GM12878 (cell line): Measurements from ENCODE around the gene BTBD7. TPM values are rescaled to one million over a fixed set of nuclear protein-coding genes. Genes with fewer than 3 reads are reported as not detected.

Experiments
- ATAC-seq: fragments of 200-7000 bp; cut with Tn5 transposase; 3 replicates; pipeline ENCODE4 v1.9.1; 2020; ENCODE audit warnings: mild to moderate bottlenecking, moderate library complexity
- BruUV-seq: library from RNA; stranded (reverse); fragments of 400-500 nt; replicated peaks from 2 replicates; lab custom pipeline; 2021; lab: Mats Ljungman, UMichigan
- CTCF ChIA-PET: fragments of 300-600 bp; sonication (Branson Sonifier 250); formaldehyde crosslinking; extraction: SDS; loops from one replicate; lab custom pipeline; 2021; ENCODE audit warnings: inconsistent platforms; lab: Yijun Ruan, JAX
- POLR2A ChIA-PET: fragments of 350-600 bp; formaldehyde crosslinking; extraction: SDS; loops from one replicate; lab custom pipeline; 2021; ENCODE audit warnings: inconsistent platforms; lab: Charles Lee
- RAD21 ChIA-PET: fragments of 300-600 bp; sonication (Branson Sonifier 250); formaldehyde crosslinking; loops from one replicate; lab custom pipeline; 2023; ENCODE audit warnings: antibody characterized with exemption; ENCODE audit not compliant: unreplicated experiment; lab: Charles Lee
- SMC1A ChIA-PET: fragments of 300-600 bp; sonication (Branson Sonifier 250); formaldehyde crosslinking; loops from one replicate; lab custom pipeline; 2023; ENCODE audit not compliant: unreplicated experiment, uncharacterized antibody; lab: Charles Lee
- DNase-seq: peaks from one replicate; pipeline ENCODE4 v3.0.0-alpha.2; 2011; ENCODE audit warnings: low read depth, low spot score
- FAIRE-seq: peaks from 3 replicates; lab custom pipeline; 2011; peaks lifted over from hg19 to GRCh38; lab: Jason Lieb, UNC
- H2AFZ ChIP-seq: 2 replicates; pipeline ENCODE4 v1.6.0; 2011; ENCODE audit warnings: low read depth, low read length, control low read depth; ENCODE audit not compliant: control insufficient read depth
- H3K27ac ChIP-seq: 2 replicates; pipeline ENCODE4 v1.5.1; 2011; ENCODE audit warnings: control low read depth; ENCODE audit not compliant: control insufficient read depth, insufficient read depth
- H3K27me3 ChIP-seq, 2 experiments: replicated peaks in 1 of 2; 2 replicates each; pipeline versions ENCODE4 v1.6.0 to v1.6.1; 2011; ENCODE audit warnings: low read length in 1 of 2; ENCODE audit not compliant: control insufficient read depth in 2 of 2, insufficient read depth in 2 of 2
- H3K36me3 ChIP-seq, 2 experiments: 2 replicates each; pipeline ENCODE4 v1.5.1; 2011; ENCODE audit warnings: low read length in 1 of 2; ENCODE audit not compliant: control insufficient read depth in 2 of 2, insufficient read depth in 2 of 2
- H3K4me1 ChIP-seq: 2 replicates; pipeline ENCODE4 v1.6.1; 2011; ENCODE audit warnings: mild to moderate bottlenecking, low read length, moderate library complexity, mixed read lengths; ENCODE audit not compliant: control insufficient read depth, insufficient read depth
- H3K4me2 ChIP-seq: 2 replicates; pipeline ENCODE4 v1.6.0; 2011; ENCODE audit warnings: control low read depth; ENCODE audit not compliant: control insufficient read depth, insufficient read depth
- H3K4me3 ChIP-seq: fragments of 200-600 bp; sonication (generic); 2 replicates; pipeline ENCODE4 v1.5.1; 2016
- H3K79me2 ChIP-seq: 2 replicates; pipeline ENCODE4 v1.6.0; 2011; ENCODE audit warnings: low read length; ENCODE audit not compliant: control insufficient read depth, insufficient read depth
- H3K9ac ChIP-seq: 2 replicates; pipeline ENCODE4 v1.8.0; 2011; ENCODE audit warnings: low read length, control low read depth, mixed read lengths; ENCODE audit not compliant: control insufficient read depth, insufficient read depth
- H3K9me3 ChIP-seq: replicated peaks from 3 replicates; pipeline ENCODE4 v1.5.1; 2011; ENCODE audit warnings: mild to moderate bottlenecking, low read length; ENCODE audit not compliant: control insufficient read depth, insufficient read depth
- H4K20me1 ChIP-seq: 2 replicates; pipeline ENCODE4 v1.6.0; 2011; ENCODE audit not compliant: control insufficient read depth, insufficient read depth
- BCL3 ChIP-seq: IDR thresholded peaks from 2 replicates; pipeline ENCODE4 v1.6.1; 2011; ENCODE audit warnings: borderline replicate concordance, low read depth, mild to moderate bottlenecking, moderate library complexity, low read length; ENCODE audit not compliant: insufficient read depth, poor library complexity, severe bottlenecking
- FOXK2 ChIP-seq: fragments of 450-650 bp; IDR thresholded peaks from 2 replicates; pipeline ENCODE4 v1.6.1; 2017; ENCODE audit warnings: mild to moderate bottlenecking, moderate library complexity
- GABPA ChIP-seq: IDR thresholded peaks from 2 replicates; pipeline ENCODE4 v1.6.1; 2014; ENCODE audit warnings: antibody characterized with exemption, low read depth, mild to moderate bottlenecking, inconsistent platforms
- STAT3 ChIP-seq: IDR thresholded peaks from 2 replicates; pipeline ENCODE4 v1.6.1; 2011; ENCODE audit warnings: low read depth, low read length, improper control_type of control experiment
- YBX1 ChIP-seq: fragments of 450-650 bp; IDR thresholded peaks from 2 replicates; pipeline ENCODE4 v1.6.1; 2016; ENCODE audit warnings: antibody characterized with exemption
- WGBS: methylation state at CpG from one replicate; pipeline ENCODE4 v1.1.6; 2016; ENCODE audit warnings: low lambda C conversion rate; ENCODE audit not compliant: insufficient replicate concordance, insufficient coverage; ENCODE audit errors: missing lambda C conversion rate; 5-methylcytosine and 5-hydroxymethylcytosine counted together
- in situ Hi-C: fragments of 300-500 bp; cut with MboI; formaldehyde crosslinking; loops from 9 replicates; pipeline ENCODE4 v1.14.3; 2018; ENCODE audit warnings: mixed read lengths
- intact Hi-C: fragments of 100-400 bp; cut with micrococcal nuclease; formaldehyde crosslinking; loops from one replicate; pipeline ENCODE4 v1.14.2; 2022; ENCODE audit not compliant: unreplicated experiment
- polyA plus RNA-seq, 11 experiments: library from polyadenylated mRNA; depleted of rRNA in 4 of 11; unstranded in 6 of 11; stranded (reverse) in 5 of 11; fragments of >200 nt; fragmentation: Nextera tagmentation in 4 of 11; fragmentation: Illumina TruSeq in 1 of 11; extraction: Ambion mirVana in 4 of 11; extraction: Trizol in 1 of 11; gene quantifications; 1 replicate in 1 of 11; 2 replicates in 10 of 11; pipeline versions ENCODE4 v1.2.1 to v1.2.3, GENCODE V29; 2011 to 2016; ENCODE audit warnings: inconsistent platforms in 2 of 11, missing spikeins in 2 of 11, low read depth in 1 of 11
- total RNA-seq, 4 experiments: library from RNA; depleted of rRNA in 3 of 4; stranded (reverse); fragments of >200 nt in 3 of 4; fragmentation: Illumina TruSeq in 1 of 4; extraction: Trizol in 1 of 4; gene quantifications; 2 replicates each; pipeline versions ENCODE4 v1.2.1 to v1.2.3, GENCODE V29; 2013 to 2021
- TF ChIP-seq, protein P1 (sequence below): fragments of 450-650 bp; IDR thresholded peaks from 2 replicates; pipeline ENCODE4 v1.6.1; 2016; ENCODE audit warnings: mild to moderate bottlenecking, moderate library complexity, borderline replicate concordance

BTBD7 gene
- total and polyA plus RNA-seq, 10 of the 15 experiments (the other 5 are each of a cell fraction or from before 2014, with no cell fraction given), result 3.6 to 17.0 (median 9.6) TPM

GRCh38 chr14:93302688-93303581 is 29.9 kb downstream of the BTBD7 start:
- H3K4me1 ChIP-seq, result no peaks in the 10 kb centered on the region
- H3K9ac ChIP-seq, result no peak overlapping the region
- H2AFZ ChIP-seq, result no peak overlapping the region
- FAIRE-seq, result no peak
- no peaks in the 10 kb centered on the region for H3K27me3 ChIP-seq
- H3K9me3 ChIP-seq, result no peaks in the 10 kb centered on the region
- peaks cover 31% of the 10 kb centered on the region for H3K79me2 ChIP-seq
- ChIA-PET SMC1A (interaction anchor here (0.6 to 1.1 kb wide), 2 partner anchors 11 to 63 kb away, joined by 3 read pairs; no protein-coding TSS in a partner anchor), RAD21 (no interaction called here), POLR2A (interaction anchor here (0.5 kb wide), 1 partner anchor 32 kb away, joined by 4 read pairs; no protein-coding TSS in a partner anchor)
- peaks cover 0 to 2% of the 10 kb centered on the region in 2 experiments; a peak in 2 of 4 replicates for H3K36me3 ChIP-seq
- no peak overlapping the region for H3K27ac ChIP-seq
- H4K20me1 ChIP-seq, result peaks cover 5% of the 10 kb centered on the region; the same call in 1 of the 2 replicates
- ATAC-seq, result no peak
- intact Hi-C loops, result no loop called here
- WGBS, result 98% methylated on average over 12 of the region's 12 CpGs
- no peak overlapping the region for H3K4me3 ChIP-seq
- TF ChIP-seq STAT3 (no peak), GABPA (no peak), YBX1 (no peak), FOXK2 (no peak), BCL3 (no peak)
- TF ChIP-seq, protein P1, sequence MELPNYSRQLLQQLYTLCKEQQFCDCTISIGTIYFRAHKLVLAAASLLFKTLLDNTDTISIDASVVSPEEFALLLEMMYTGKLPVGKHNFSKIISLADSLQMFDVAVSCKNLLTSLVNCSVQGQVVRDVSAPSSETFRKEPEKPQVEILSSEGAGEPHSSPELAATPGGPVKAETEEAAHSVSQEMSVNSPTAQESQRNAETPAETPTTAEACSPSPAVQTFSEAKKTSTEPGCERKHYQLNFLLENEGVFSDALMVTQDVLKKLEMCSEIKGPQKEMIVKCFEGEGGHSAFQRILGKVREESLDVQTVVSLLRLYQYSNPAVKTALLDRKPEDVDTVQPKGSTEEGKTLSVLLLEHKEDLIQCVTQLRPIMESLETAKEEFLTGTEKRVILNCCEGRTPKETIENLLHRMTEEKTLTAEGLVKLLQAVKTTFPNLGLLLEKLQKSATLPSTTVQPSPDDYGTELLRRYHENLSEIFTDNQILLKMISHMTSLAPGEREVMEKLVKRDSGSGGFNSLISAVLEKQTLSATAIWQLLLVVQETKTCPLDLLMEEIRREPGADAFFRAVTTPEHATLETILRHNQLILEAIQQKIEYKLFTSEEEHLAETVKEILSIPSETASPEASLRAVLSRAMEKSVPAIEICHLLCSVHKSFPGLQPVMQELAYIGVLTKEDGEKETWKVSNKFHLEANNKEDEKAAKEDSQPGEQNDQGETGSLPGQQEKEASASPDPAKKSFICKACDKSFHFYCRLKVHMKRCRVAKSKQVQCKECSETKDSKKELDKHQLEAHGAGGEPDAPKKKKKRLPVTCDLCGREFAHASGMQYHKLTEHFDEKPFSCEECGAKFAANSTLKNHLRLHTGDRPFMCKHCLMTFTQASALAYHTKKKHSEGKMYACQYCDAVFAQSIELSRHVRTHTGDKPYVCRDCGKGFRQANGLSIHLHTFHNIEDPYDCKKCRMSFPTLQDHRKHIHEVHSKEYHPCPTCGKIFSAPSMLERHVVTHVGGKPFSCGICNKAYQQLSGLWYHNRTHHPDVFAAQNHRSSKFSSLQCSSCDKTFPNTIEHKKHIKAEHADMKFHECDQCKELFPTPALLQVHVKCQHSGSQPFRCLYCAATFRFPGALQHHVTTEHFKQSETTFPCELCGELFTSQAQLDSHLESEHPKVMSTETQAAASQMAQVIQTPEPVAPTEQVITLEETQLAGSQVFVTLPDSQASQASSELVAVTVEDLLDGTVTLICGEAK, result no peak
- TF ChIP-seq, all 136 proteins: peak for 0
- no TSS peak for BruUV-seq
- no peak for DNase-seq
- in situ Hi-C loops, result no loop called here
- CTCF ChIA-PET, result interaction anchor here (1.2 kb wide), 1 partner anchor 231 kb away, joined by 3 read pairs; no protein-coding TSS in a partner anchor
- H3K4me2 ChIP-seq, result no peak overlapping the region
